PC-9 (cell line): Measurements from ENCODE around the gene ASXL1. TPM values are rescaled to one million over a fixed set of nuclear protein-coding genes. Genes with fewer than 3 reads are reported as not detected.

Experiments used
- BruUV-seq: library from RNA; stranded (reverse); fragments of 400-500 nt; replicated peaks from 2 replicates; lab custom pipeline; 2021; lab: Mats Ljungman, UMichigan
- CTCF ChIA-PET: fragments of 300-600 bp; sonication (Branson Sonifier 250); formaldehyde crosslinking; loops from one replicate; lab custom pipeline; 2022; ENCODE audit warnings: antibody characterized with exemption; lab: Charles Lee
- POLR2A ChIA-PET: fragments of 300-600 bp; sonication (Branson Sonifier 250); formaldehyde crosslinking; loops from one replicate; lab custom pipeline; 2022; ENCODE audit warnings: antibody characterized with exemption; ENCODE audit not compliant: unreplicated experiment; lab: Charles Lee
- DNase-seq, 2 experiments: peaks; one replicate each; pipeline versions ENCODE4 v3.0.0 to v3.0.0-alpha.2; 2015 to 2022; ENCODE audit warnings: mixed read lengths in 1 of 2
- H2AFZ ChIP-seq: fragments of 200-600 bp; sonication (generic); 2 replicates; pipeline ENCODE4 v1.8.1; 2017; ENCODE audit warnings: antibody characterized with exemption
- H3F3A ChIP-seq: fragments of 200-600 bp; sonication (generic); 2 replicates; pipeline ENCODE4 v1.8.1; 2017; ENCODE audit warnings: antibody characterized with exemption, mild to moderate bottlenecking, low read depth; ENCODE audit not compliant: insufficient read depth
- H3K27ac ChIP-seq: fragments of 200-600 bp; sonication (generic); 2 replicates; pipeline ENCODE4 v1.6.1; 2016; ENCODE audit warnings: mixed run types
- H3K27me3 ChIP-seq: fragments of 200-600 bp; sonication (generic); 2 replicates; pipeline ENCODE4 v1.6.1; 2016; ENCODE audit warnings: low read depth, mixed run types; ENCODE audit not compliant: insufficient read depth
- H3K36me3 ChIP-seq: fragments of 200-600 bp; sonication (generic); 2 replicates; pipeline ENCODE4 v1.6.1; 2016; ENCODE audit warnings: low read depth, mixed run types
- H3K4me1 ChIP-seq: fragments of 200-600 bp; sonication (generic); replicated peaks from 2 replicates; pipeline ENCODE4 v1.6.1; 2016; ENCODE audit warnings: mixed run types; ENCODE audit not compliant: insufficient read depth
- H3K4me2 ChIP-seq: fragments of 200-600 bp; sonication (generic); 2 replicates; pipeline ENCODE4 v1.6.1; 2017; ENCODE audit warnings: mixed run types
- H3K4me3 ChIP-seq: fragments of 200-600 bp; sonication (generic); 2 replicates; pipeline ENCODE4 v1.6.1; 2016; ENCODE audit warnings: mixed run types
- H3K79me2 ChIP-seq: fragments of 200-600 bp; sonication (generic); 2 replicates; pipeline ENCODE4 v1.6.1; 2017; ENCODE audit warnings: low read depth, mixed run types
- H3K9me2 ChIP-seq: fragments of 200-600 bp; sonication (generic); 2 replicates; pipeline ENCODE4 v1.8.1; 2017; ENCODE audit warnings: mild to moderate bottlenecking; ENCODE audit not compliant: insufficient read depth
- H3K9me3 ChIP-seq: fragments of 200-600 bp; sonication (generic); 2 replicates; pipeline ENCODE4 v1.8.1; 2016; ENCODE audit warnings: low read depth; ENCODE audit not compliant: insufficient read depth
- H4K20me1 ChIP-seq: fragments of 200-600 bp; sonication (generic); 2 replicates; pipeline ENCODE4 v1.8.1; 2017; ENCODE audit not compliant: insufficient read depth
- EZH2 ChIP-seq: fragments of 200-600 bp; sonication (generic); IDR thresholded peaks from 2 replicates; pipeline ENCODE4 v1.8.0; 2017; ENCODE audit warnings: antibody characterized with exemption, low read depth
- intact Hi-C: fragments of 100-400 bp; cut with micrococcal nuclease; formaldehyde crosslinking; loops from one replicate; pipeline ENCODE4 v1.10.0; 2022; ENCODE audit not compliant: unreplicated experiment
- total RNA-seq: library from RNA; stranded (reverse); gene quantifications from 2 replicates; pipeline ENCODE4 v1.2.3, GENCODE V29; 2021
- TF ChIP-seq, protein P1 (sequence below): fragments of 200-600 bp; sonication (generic); conservative IDR thresholded peaks from 2 replicates; pipeline ENCODE4 v1.6.1; 2017; ENCODE audit warnings: mixed run types, antibody characterized with exemption, mild to moderate bottlenecking, moderate library complexity

Gene ASXL1
- total RNA-seq, 1 experiment from 2014 or later = 123 TPM

DNA sequence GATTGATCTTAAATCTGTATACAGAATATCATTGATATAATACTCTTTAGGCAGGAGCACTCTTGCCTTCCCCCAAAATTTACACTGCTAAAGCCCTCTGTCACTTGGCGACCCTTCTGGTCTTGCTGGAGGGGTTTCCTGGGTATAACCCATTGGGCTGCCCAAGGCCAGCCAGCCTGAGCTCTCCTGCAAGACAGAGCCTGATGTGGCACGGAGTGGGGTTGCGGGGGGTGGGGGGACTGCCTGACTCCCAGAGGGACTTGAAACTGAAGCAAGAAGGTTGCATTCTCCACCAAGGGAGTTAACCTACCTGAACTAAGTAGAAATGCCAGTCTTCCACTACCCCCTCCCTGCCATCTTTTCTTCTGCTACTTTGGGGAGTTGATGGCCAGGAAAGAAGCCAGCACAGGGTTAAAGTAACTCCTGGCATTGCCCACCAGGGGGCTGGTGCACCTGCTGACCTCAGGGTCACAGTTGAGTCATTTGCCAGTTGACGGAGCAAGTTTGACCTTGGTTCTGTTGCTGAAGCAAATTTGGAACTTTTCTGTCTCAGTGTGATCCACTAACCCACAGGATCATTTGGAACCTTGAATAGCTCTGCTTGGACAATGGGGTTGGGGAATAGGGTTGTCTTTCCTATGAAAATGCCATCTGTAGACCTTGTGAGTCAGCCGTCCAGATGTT lies 79.4 kb downstream of the ASXL1 start:
- H3K9me2 ChIP-seq = no peaks in the 10 kb centered on the region
- ChIA-PET CTCF (interaction anchor here (1.0 kb wide), 1 partner anchor 155 kb away, joined by 4 read pairs; no protein-coding TSS in a partner anchor), POLR2A (no interaction called here)
- TF ChIP-seq, protein P1, sequence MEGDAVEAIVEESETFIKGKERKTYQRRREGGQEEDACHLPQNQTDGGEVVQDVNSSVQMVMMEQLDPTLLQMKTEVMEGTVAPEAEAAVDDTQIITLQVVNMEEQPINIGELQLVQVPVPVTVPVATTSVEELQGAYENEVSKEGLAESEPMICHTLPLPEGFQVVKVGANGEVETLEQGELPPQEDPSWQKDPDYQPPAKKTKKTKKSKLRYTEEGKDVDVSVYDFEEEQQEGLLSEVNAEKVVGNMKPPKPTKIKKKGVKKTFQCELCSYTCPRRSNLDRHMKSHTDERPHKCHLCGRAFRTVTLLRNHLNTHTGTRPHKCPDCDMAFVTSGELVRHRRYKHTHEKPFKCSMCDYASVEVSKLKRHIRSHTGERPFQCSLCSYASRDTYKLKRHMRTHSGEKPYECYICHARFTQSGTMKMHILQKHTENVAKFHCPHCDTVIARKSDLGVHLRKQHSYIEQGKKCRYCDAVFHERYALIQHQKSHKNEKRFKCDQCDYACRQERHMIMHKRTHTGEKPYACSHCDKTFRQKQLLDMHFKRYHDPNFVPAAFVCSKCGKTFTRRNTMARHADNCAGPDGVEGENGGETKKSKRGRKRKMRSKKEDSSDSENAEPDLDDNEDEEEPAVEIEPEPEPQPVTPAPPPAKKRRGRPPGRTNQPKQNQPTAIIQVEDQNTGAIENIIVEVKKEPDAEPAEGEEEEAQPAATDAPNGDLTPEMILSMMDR = 0 out of 2 replicates have a peak, but pooled peaks have one; percentile 33
- TF ChIP-seq EZH2 = no peak
- H3K4me3 ChIP-seq = no peak overlapping the region
- H3K4me2 ChIP-seq = no peak overlapping the region
- no TSS peak for BruUV-seq
- H3K36me3 ChIP-seq = peaks cover 31% of the 10 kb centered on the region; the same call in 1 of the 2 replicates
- H3F3A ChIP-seq = peaks cover 2% of the 10 kb centered on the region; the same call in 1 of the 2 replicates
- H2AFZ ChIP-seq = no peak overlapping the region
- H3K79me2 ChIP-seq = no peaks in the 10 kb centered on the region
- no peaks in the 10 kb centered on the region for H3K9me3 ChIP-seq
- no peaks in the 10 kb centered on the region for H3K4me1 ChIP-seq
- intact Hi-C loops = no loop called here
- H3K27ac ChIP-seq = no peak overlapping the region
- H3K27me3 ChIP-seq = no peaks in the 10 kb centered on the region
- peaks cover 6% of the 10 kb centered on the region for H4K20me1 ChIP-seq
- DNase-seq = no peak

DNA sequence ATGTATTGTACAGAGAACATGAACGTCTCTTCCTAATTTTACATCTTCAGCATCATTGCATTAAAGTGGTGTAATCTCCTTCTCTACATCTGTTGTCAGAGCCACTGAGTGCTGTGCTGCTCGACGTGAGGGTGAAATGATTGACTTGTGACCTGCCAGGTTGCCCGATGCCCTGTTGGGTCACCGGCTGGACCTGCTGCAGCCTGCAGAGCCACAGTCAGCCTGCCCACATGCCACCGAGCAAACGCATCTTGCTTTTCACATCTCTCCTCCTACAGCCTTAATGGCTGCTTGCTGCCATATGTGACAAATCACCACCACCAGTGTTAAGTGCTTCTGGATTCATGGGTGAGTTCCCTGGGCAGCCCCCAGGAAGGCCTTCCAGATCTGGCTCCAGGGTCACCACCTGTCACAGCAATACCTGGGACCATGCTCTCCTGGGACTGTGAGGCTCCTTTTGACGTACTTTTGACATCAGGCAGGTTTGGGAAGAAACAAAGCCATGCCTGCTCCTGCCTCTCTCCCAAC lies 80.3 kb downstream of the ASXL1 start:
- ChIA-PET POLR2A (no interaction called here), CTCF (interaction anchor here (1.0 kb wide), 1 partner anchor 154 kb away, joined by 4 read pairs; no protein-coding TSS in a partner anchor)
- no peak overlapping the region for H3K27ac ChIP-seq
- peaks cover 10% of the 10 kb centered on the region; the same call in 1 of the 2 replicates for H3F3A ChIP-seq
- no peak overlapping the region for H3K4me3 ChIP-seq
- H3K36me3 ChIP-seq = peaks cover 24% of the 10 kb centered on the region; the same call in 1 of the 2 replicates
- H3K9me3 ChIP-seq = no peaks in the 10 kb centered on the region
- DNase-seq = no peak
- no peak for TF ChIP-seq EZH2
- TF ChIP-seq, protein P1 = no peak
- H2AFZ ChIP-seq = no peak overlapping the region
- intact Hi-C loops = no loop called here
- H3K4me2 ChIP-seq = no peak overlapping the region
- peaks cover 11% of the 10 kb centered on the region for H4K20me1 ChIP-seq
- H3K9me2 ChIP-seq = no peaks in the 10 kb centered on the region
- no peaks in the 10 kb centered on the region for H3K4me1 ChIP-seq
- no peaks in the 10 kb centered on the region for H3K27me3 ChIP-seq
- no peaks in the 10 kb centered on the region for H3K79me2 ChIP-seq
- BruUV-seq = no TSS peak

DNA sequence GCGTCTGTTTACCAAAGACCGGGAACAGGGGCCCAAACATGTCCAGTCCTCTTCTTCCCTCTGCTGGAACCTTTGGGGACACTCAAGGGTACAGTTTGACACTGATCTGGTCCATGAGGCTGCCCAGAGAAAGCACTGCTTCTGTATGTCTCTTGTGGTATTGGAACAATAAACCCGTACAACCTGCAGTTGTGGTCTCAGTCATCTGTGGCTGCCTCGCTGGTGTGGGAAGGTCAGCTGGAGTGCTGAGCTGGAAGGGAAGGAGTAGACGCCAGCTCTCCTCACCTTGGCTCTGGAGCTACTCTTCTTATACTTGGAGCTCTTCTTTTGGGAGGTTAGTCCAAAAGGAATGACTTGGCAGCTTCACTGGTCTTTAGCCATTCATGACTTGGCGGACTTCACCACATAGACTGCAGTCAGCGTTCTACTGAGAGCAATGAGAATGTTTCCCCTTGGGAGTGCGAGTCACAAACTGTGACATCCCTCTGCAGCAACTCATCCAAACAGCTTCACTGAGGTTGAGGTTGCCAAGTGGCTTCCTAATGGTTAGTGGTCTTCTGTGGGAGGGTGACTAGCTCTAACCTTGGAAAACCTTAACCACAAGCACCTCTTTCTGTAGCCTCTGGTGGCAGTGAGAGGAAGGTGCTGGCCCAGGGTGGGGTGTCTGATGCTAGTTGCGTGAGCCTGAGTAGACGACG lies 81.2 kb downstream of the ASXL1 start:
- no peak for DNase-seq
- Histone ChIP-seq H3K4me1 (no peaks in the 10 kb centered on the region), H3F3A (peaks cover 19% of the 10 kb centered on the region; the same call in 1 of the 2 replicates), H3K36me3 (peaks cover 15% of the 10 kb centered on the region; the same call in 1 of the 2 replicates), H2AFZ (no peak overlapping the region), H3K79me2 (no peaks in the 10 kb centered on the region), H3K4me3 (no peak overlapping the region), H3K4me2 (no peak overlapping the region), H3K27me3 (no peaks in the 10 kb centered on the region), H3K27ac (no peak overlapping the region), H3K9me3 (no peaks in the 10 kb centered on the region), H4K20me1 (peaks cover 12% of the 10 kb centered on the region), H3K9me2 (no peaks in the 10 kb centered on the region)
- TF ChIP-seq EZH2 = no peak
- TF ChIP-seq, protein P1 = no peak
- ChIA-PET POLR2A (no interaction called here), CTCF (no interaction called here)
- BruUV-seq = no TSS peak
- intact Hi-C loops = no loop called here
